Cardiac septum (tissue), 1 donor: ENCODE results near the gene WDR72. TPM values are rescaled to one million over a fixed set of nuclear protein-coding genes. Genes with fewer than 3 reads are reported as not detected.

Experiments
- DNase-seq: peaks from one replicate; pipeline ENCODE4 v3.0.0-alpha.2; 2020; ENCODE audit warnings: low spot score
- intact Hi-C: fragments of 100-400 bp; cut with DNase I; formaldehyde crosslinking; loops from one replicate; pipeline ENCODE4 v1.14.0; 2022
- total RNA-seq: library from RNA; stranded (reverse); fragmentation: NEBNext Ultra II Directional; extraction: Animal tissue kit (Norgen Biotek cat#: 25700); gene quantifications from one replicate; pipeline ENCODE4 v1.2.1, GENCODE V29; 2021
- donor health status: DM: no; HTN: no; CAD: no.

The WDR72 gene
- total RNA-seq, 1 donor from 2014 or later, result not detected

DNA sequence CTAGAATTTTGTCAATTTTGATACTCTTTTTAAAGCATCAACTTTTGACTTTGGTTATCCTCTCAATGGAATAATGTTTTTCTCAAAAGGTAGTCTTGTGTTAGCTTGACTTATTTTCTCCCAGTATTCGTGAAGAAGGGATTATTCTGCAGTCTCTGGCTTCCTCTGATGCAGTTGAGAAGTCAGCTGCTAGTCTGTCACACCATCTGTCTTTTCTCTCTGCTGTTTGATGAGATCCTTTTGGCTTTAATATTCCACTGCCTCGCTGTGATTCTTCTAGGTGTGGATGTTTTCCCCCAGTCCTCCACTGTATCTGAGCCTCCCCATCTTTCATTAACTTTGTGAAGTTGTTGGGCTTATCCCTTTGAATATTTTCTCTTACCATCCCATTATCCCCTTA, 141.0 kb downstream of the WDR72 start:
- intact Hi-C loops, result no loop called here

DNA sequence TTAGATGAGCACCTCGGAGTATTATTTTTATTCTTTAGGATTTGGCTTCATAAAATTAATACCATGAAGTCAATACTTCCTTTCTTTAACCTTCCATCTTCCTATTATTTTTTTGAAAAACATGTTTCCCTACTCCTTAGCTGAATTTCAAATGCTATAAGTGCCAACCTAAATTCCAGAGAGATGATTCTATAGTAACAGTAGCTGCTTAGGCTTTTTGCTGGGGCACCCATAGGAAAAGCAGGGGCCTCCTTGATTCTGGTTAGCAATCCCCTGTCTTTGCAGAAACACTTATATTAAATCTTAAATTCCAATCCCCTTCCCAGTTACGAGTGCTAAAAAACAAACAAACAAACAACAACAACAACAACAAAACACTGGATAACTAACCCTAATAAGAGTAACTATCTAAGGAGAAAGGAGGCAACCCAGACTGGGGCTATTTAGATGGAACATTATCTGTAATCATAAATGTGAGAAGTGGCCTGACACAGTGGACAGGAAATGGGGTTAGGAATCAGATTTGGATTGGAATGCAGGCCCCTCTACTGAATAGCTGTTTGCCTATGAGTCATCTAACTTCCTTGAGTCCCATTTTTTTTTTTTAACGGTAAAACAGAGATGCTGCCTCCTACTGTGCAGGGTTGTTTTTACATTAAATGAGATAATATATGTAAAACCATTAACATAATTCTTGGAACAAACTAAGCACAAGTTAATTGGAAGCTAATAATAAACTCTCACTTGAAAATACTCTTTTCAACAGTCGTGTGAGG, 148.1 kb downstream of the WDR72 start:
- intact Hi-C loops, result no loop called here
- no peak for DNase-seq

More for the DNA sequence above, 141.0 kb downstream of the WDR72 start:
- no peak for DNase-seq

GRCh38 chr15:53591041-53591440, 168.4 kb downstream of the WDR72 start:
- no peak for DNase-seq
- intact Hi-C loops, result no loop called here

GRCh38 chr15:53590380-53590779, 169.1 kb downstream of the WDR72 start:
- intact Hi-C loops, result no loop called here
- DNase-seq, result no peak

DNA sequence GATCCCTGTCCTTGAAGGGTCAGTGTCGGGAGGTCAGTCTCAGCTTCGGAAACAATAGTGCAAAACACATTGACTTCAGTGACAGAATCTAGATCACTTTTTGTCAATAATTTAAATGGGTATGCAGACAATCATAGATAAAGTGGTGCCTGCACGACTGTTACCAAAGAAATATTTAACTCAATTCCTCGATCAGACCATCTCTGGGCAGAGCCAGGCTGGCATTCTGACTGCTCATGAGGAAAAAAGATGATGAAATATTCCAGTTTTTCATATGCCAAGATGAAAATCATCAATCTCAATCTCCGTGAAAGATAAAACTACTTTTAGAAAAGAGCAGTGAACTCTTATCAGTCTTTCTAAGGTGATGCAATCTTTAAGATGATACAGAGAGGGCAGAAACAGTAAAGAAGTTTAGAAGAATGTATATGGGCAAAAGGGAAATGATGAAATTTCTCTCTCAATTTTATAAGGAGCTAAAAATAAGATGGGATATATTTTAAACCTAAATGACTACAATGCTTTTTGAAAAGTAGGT, 169.9 kb downstream of the WDR72 start:
- intact Hi-C loops, result no loop called here
- DNase-seq, result no peak

DNA sequence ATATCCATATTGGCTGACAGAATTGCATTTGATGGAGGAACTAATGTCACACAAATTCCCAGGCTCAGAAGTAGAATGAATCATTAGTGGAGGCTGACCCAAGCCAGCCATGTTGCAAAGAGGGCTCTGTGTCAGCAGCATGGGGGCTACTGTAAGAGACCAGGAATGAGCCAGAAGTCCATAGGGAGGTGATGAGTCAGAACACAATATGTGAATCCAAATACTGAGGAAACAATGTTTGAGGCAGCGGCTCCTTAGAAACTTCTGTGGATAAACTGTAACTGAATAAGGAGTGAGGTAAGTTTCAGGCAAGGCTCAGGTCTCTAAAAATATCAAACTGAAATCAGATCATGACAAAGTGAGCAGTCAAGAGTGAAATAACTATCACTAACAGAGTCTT, 170.7 kb downstream of the WDR72 start:
- intact Hi-C loops, result no loop called here
- no peak for DNase-seq

GRCh38 chr15:53586799-53587198, 172.7 kb downstream of the WDR72 start:
- intact Hi-C loops, result no loop called here
- DNase-seq, result no peak

DNA sequence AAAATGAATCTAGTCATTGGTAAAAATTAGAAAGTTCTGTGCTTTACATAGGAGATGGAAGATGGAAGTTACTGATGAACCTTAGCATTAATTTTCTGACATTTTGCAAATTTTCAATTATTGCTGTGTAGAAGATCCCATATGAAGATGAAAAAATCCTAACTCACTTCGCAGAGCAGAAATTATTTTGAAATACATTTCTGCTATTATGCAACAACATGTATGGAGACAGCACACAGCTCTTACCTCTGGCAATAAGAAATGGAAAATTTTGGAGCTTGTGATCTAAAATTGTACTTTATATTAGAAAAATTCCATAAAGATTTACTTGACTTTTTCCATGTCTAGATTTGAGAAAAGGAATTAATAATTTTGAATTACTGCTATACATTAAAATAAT, 177.9 kb downstream of the WDR72 start:
- DNase-seq, result no peak
- intact Hi-C loops, result no loop called here

DNA sequence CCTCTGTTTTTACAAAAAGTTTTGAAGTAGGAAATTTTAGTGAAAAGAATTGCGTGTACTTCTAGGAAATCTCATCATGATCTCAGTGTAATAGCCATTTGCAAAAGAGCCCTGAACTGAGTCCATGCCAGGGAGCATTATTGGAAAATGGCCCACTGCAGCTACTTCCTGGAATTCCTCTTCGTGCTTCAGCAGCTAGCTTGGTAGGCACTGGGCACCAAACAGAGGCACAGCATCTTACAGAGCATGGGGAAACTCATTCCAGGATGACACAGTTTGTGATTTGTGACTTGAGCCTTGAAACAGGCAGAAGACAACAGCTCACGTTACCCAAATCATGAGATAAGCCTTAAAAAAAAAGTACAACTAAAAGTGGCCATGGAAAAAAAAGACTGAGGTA, 179.1 kb downstream of the WDR72 start:
- no peak for DNase-seq
- intact Hi-C loops, result no loop called here

- intact Hi-C loops, result no loop called here
- no peak for DNase-seq
Observed at GRCh38 chr15:53576841-53577240, 182.6 kb downstream of the WDR72 start.

- DNase-seq, result no peak
- intact Hi-C loops, result no loop called here
Observed at GRCh38 chr15:53573091-53573490, 186.4 kb downstream of the WDR72 start.

- no peak for DNase-seq
- intact Hi-C loops, result no loop called here
Observed at GRCh38 chr15:53569751-53570480, 189.5 kb downstream of the WDR72 start.

DNA sequence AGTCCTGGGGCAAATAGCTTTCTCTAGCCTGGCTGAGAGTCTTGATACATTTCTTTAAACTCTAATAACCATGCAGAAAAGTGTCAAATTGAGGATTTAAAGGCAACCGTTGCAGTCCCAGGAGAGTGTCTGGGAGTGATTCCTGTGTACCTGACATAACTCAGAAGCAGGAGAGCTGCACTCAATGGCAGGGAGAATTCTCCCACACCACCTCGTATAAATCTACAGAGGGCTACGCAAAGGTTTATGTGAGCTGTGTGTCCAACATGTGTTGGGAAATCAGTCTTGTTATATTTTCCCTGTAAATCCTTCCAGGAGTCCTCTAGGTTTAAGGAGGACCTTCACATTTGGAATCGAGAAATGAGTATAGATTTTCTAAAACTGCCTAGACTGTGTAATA, 192.6 kb downstream of the WDR72 start:
- intact Hi-C loops, result no loop called here
- no peak for DNase-seq

- DNase-seq, result no peak
- intact Hi-C loops, result no loop called here
Observed at GRCh38 chr15:53565721-53566120, 193.7 kb downstream of the WDR72 start.

DNA sequence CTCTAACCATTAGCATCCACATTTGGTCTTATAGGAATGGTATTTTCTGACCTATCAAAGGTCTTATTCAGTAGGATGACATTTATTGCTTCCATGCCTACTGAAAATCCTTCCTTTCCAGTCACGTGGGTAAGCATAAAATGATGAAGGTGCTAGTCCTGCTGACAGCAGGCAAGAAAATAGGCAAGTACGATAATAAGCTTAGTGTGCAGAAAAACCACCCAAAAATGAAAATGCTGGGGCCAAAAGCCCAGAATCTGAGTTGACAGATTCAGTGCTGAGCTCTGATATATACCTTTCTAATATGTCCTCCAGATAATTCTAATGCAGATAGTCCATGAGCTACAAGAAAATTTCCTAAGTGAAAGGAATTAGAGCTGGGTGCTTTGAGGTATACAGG, 194.8 kb downstream of the WDR72 start:
- no peak for DNase-seq
- intact Hi-C loops, result no loop called here

GRCh38 chr15:53563627-53564026, 195.8 kb downstream of the WDR72 start:
- intact Hi-C loops, result no loop called here
- no peak for DNase-seq

DNA sequence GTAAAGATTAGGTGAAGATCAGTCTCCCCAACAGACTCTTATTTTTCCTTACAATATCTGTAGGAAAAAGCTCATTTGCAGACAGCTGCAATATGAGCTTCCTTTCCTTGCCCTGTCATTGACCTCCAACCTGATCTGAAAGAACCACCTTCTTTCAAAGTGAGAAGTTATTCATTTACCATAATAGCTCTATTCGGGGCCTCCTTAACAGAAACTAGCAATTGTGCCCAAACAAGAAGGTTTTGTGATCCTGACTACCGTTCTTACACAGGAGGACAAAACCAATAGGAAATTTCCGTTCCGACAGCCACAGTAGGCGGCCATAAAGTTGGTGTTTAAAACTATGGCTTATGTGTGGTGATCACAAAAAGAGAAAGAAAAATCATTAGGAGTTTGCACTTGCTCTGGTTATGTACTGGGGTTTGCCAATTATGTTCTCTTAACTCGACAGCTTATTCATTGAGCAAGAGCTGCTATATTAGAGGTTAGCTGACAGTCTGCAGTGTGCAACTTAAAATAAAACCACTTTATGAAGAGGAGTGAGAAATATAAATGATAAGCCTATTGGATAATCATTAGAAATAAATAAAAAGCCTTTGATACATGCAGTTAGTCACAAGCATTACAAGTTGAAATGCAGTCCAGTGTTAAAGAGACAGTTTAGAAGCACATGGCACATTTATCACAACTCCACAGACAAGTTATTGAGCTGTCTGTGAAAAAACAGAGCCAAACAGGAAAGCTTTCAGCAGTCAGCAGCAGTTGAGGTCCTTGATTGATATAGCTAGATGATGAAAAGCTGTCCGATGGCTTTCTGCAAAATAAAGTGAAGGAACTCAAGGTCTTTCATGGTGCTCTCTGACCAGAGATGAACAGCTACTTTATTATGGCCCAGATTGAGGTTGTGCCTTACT, 199.8 kb downstream of the WDR72 start:
- no peak for DNase-seq
- intact Hi-C loops, result no loop called here

DNA sequence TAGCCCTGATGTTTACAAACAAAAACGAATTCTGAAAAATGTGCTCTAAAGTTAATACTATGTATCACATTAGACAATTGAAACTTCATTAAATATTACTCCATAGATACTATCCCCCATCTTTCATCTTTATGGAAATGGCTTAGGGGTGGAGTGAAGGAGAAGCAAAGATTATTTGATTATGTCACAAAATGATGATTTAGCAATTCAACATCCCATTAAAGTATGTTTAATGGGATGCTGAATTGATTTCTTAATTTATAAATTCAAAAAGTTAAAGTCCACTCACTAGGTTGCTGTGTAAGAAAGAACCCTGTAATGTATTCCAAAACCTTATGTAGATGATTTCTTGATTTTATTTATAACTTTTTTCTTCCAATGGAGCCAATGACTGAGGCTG, 201.1 kb downstream of the WDR72 start:
- intact Hi-C loops, result no loop called here
- no peak for DNase-seq

GRCh38 chr15:53555226-53555625, 204.2 kb downstream of the WDR72 start:
- intact Hi-C loops, result no loop called here
- DNase-seq, result no peak

DNA sequence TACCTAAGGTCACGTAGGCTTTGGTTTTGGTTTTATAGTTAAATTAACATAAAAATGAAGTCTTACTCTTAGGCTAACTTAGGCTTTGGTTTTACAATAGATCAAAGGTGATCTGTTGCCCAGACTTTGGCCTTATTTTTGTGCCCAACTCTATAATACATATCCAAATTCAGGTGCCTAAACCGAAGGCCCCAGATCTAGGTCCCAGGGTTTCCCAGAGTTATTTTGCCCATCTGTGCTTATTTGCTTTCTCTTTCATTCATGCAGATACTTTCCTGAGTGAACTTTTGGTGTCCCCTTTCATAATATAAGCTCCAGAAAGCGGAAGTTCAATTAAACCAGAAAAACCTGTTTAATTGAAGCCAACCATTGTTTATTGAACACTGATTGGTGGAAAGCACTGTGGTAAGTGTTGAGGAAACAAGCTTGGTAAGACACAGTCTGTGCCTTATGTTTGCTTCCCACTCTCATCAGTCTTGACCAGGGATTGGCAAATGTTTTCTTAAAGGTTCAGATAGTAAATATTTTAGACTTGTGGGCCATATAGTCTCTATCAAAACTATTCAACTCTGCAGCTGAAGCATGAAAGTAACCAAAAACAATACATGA, 209.7 kb downstream of the WDR72 start:
- intact Hi-C loops, result no loop called here
- no peak for DNase-seq
